GM18498 (cell line): Measurements from ENCODE around the gene CMIP.
"Not testable (repeated sequence)": the region's sequence is repeated elsewhere in the genome, so short reads cannot be mapped to it uniquely, and the experiment has no call there.

Experiments used
- ATAC-seq: cut with Tn5 transposase; IDR thresholded peaks from one replicate; pipeline ENCODE4 v1.9.1; 2021; ENCODE audit warnings: mild to moderate bottlenecking, moderate library complexity; ENCODE audit not compliant: unreplicated experiment

The CMIP gene

DNA sequence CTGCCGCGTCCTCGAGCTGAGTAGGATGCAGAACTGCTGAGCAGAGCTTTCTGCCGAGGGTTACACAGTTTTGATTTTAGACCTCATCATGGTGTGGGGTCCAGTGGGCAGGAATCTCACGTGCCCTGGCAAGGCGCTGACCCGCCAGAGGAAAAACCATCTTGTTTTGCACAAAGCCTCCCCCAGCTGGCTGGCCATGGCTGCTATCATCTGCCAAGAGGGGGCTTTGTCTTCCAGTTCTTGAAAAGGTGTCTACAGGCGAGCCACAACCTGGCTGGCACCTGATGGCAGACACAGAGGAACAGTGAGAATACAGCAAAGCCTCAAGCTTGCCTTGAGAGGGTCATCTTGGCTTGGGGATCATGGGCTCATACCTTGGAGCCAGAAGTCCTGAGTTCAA lies 118.3 kb downstream of the CMIP start:
- ATAC-seq = no peak

DNA sequence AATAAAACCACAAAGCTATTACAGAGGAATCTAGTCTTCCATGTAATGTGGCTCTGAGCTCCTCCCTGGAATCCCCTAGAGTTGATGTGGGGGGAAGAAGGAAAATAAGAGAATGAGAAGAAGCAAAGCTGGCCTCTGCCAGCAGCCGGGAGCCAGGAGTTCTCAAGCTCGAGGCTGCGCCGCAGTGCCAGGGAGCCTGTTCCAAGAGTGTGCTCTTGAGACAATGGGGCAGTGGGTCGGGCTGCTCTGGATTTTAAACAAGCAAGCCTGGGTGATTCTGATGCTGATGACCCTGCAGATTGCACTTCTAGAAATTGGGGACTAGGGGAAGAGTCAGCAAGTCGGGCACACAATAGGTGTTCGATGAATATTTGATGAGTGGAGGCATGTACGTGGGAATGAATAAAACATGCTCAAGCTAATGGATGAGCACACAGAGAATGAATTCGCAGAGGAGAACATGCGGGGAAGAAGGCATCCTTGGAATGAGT lies 119.9 kb downstream of the CMIP start:
- no peak for ATAC-seq

DNA sequence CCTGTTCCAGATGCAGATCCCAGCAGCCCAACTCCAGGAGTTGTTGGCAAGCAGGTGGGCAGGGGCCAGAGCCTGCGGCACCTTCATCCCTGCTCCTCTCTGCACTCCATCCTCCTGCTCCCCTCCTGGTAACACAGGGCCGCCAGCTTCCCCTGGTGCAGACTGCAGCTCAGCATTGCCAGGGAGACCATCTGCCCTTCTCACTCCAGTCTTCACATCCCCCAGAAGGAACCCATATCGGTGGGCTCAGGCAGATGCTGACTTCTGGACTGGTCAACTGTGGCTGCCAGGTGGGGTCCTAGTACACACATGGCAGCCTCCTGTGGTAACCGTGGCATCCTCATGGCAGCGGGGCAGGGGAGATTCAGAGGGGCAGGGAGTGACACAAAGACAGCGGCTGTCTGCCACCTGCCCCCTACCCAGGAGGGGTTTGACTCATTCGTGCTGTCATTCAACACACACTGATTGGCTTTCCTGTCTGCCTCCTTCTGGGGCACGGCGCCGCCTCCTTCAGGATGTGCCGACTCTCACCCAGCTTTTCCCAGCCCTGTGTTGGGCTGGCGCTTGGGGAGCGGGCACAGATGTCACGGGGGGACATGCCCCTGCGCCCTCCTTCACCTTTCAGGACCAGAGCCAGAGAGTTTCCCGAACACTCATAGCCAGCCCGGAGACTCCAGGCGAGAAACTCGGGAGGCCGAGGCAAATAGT lies 120.9 kb downstream of the CMIP start:
- ATAC-seq = no peak

DNA sequence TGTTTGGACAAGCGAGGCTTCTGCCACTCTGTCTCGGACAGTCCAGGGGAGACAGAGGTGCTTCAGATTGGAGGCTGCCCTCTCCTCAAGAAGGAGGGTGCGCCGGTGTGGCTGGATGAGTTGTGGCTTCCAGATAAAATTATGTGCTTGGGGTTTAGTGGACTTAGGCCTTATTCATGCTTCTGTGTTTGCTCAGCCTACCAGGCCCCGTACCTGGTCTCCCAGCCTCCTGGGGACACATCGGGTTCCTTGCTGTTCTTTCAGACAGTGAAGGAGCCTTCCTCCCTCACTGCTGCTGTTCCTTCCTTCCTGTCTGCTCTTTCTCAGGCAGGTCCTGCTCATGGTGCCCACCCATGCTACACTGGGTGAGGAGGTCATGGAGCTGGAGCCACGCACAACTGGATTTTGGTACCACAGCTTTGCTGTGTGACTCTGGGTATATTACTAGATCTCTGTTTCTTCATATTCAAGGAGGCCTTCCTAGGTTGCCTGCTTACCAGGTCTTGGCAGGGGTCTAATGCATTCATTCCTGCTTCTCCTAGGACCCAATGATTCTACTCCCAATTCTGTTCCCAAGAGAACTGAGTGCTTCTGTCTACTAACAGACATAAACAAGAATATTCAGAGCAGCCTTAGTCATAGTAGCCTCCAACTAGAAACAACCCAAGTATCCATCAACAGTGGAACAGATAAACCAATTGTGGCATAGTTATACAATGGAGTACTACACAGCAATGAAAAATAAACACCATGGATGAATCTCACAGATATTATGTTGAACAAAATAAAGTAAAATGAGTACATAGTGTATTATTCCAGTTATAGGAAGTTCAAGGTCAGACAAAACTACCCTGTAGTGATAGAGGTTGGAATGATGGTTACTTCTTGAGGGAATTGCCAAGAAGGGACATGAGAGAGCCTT lies 121.7 kb downstream of the CMIP start:
- ATAC-seq = no peak

DNA sequence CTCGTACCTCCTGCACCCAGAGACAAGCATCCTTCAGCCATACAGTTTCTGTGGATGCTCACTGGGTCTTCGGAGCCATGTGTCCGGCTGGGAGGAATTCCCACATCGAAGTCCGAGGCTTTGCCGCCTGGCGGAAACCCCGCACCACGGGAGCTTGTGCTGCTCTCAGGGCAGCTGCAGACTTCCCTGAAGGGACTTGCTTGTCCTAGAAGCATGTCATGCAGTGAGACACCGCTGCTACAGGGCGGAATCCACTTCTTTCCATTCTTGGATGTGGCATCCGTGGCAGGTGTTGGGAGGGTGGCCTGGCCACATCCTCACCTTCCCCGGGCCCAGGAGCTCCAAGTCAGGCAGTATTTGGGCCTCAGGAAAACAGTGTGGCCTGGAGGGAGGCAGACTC lies 122.5 kb downstream of the CMIP start:
- ATAC-seq = no peak

DNA sequence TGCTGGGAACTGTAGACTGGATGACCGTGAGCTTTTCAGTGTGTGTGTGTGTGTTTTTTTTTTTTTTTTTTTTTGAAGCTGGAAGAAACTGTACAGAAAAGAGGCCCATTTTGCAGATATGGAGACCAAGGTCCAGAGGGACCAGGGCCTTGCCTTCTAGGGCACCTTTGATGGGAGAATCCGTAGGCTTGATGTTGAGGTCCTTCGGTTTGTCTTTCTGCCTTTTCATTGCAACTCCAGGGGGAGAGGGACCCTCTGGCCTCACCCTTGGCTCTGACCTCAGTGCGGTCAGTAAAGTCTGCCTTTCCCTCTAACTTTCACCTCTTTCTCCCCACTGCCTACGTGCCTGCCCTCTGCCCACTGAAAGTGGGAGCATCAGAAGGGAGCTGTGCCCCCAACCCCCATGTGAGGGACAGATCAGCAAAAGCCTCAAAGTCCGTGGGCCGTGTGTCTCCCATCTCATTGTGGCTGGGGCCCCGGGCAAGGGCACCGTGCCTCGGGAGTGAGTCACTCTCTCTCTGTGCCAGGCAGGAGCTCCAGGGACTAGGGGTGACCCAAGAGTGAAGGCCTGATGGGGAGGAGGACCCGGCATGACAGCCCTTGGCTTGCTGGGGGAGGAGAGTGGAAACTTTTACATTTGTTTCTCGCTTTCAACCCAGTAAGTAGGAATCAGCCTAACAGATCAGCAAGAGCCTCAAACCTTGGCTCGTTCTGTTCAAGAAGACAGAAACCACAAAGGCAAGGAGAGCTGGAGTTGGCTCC lies 123.6 kb downstream of the CMIP start:
- ATAC-seq = no peak

DNA sequence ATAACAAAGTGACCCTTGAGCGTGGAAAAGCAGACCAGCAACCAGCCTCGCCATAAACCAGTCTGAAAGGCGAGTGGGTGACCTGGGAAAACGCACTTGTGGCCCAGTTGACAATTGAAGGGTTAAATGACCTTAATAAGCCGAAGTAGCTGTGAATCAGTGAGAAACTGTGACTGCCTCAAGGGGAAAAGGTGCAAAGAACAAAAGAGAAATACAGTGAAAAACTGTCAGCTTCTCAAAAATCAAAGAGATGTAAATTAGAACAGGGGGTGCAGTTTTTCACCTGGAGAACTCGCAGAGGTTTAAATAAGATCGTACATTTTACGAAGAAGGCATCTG lies 124.1 kb downstream of the CMIP start:
- ATAC-seq = no peak

DNA sequence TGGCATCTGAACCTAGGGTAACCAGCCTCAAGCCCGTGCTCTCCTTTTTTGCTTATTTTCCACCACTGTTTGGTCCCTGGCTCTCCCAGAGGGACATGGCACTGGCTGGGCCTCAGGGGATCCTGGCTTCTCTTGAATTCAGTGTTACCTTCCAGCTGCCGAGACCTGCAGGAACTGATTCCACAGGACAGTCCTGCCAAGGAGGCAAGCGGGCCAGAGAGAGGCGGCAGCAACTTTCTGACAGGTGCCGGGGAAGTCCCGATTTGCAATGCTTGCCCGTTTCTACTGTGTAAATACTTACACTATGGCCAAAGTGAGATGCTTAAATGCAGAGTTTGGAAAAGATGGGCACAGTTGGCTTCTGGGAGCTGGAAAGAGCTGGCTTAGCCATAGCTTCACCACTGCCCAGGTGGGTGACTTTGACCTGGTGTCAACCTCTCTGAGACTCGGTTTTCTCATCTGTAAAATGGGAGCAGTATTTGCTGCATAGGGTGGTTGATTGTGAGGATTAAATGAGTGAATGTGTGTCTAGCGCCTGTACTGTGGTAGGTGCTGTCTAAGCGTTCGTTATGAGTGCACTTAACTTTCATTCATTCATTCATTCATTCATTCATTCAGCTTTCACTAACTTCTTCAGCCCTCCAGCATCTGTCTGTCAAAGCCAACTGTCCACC lies 124.9 kb downstream of the CMIP start:
- no peak for ATAC-seq

DNA sequence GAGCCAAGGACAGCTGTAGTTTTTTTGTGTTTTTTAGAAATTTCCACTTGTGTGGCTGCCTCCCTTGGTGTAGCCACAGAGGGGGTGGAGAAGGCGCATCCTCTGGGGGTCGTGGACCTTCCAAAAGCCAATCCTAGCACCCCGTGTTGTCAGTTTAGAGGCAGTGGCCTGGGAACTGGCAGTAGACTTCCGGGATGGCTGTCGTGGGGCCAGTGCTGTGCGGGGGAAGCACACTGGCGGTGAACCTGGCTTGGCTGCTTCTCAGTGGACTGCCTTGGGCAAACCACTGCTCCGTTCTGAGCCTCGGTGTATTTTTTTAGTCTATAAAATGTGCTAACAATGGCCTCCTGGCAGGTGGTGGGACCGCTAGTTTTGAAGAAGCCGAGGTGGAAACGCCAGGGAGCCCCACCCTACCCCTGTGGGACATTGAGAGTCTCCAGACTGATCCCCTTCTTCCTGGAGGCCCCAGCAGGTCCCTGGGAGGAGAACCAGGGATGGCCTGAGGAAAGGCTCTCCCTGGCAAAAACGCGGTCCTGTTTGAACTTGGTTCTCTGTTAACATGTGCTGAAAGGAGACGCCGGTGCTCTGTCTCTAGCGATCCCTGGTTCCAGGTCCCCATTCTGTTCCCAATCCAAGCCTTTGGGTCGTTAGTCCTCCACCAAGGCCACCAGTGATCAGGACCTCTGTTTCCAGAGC lies 125.7 kb downstream of the CMIP start:
- no peak for ATAC-seq

DNA sequence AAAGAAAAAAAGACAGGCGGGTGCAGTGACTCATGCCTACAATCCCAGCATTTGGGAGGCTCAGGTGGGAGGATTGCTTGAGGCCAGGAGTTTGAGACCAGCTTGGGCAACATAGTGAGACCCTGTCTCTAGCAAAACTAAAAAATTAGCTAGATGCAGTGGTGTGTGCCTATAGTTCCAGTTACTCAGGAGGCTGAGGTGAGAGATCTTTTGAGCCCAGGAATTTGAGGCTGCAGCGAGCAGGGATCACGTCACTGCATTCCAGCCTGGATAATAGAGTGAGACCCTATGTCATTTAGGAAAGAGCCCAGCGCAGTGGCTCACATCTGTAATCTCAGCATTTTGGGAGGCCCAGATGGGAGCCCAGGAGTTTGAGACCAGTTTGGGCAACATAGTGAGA lies 126.6 kb downstream of the CMIP start:
- ATAC-seq = no peak

DNA sequence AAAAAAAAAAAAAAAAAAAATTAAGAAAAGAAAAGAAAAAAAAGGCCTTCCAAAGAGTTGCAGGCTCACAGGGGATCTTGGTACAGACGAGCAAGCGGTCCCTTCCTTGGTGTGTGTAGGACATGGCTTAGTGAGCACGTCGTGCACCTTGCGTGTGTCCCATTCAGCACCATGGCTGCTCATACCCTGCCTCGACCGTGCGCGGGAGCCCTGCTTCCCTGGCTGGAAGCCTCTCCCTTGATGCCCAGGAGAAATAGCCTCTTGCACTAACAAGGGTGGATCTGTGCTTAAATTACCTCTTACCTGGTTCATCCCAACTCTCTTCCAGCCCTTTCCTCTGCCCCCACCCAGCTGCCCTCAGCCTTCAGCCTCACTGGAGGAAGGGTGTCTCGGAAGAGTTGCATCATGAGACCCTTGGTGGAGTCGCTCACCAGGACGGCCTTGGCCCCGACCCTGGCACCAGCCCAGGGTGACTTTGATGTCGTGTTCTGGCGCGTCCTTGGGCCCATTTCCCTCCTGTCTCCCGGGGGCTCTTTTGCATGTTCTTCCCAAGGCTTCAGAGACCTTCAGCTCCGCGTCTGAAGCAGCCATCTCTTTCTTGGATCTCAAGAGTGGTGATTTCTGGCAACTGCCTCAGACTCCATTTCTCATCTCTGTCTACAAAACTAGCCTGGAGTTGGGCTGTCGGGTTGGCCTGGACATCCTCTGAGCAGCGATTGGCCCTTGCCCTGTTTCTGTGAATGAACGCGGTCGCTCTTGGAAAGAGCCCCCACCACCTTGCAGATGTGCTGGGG lies 127.2 kb downstream of the CMIP start:
- ATAC-seq = no peak

DNA sequence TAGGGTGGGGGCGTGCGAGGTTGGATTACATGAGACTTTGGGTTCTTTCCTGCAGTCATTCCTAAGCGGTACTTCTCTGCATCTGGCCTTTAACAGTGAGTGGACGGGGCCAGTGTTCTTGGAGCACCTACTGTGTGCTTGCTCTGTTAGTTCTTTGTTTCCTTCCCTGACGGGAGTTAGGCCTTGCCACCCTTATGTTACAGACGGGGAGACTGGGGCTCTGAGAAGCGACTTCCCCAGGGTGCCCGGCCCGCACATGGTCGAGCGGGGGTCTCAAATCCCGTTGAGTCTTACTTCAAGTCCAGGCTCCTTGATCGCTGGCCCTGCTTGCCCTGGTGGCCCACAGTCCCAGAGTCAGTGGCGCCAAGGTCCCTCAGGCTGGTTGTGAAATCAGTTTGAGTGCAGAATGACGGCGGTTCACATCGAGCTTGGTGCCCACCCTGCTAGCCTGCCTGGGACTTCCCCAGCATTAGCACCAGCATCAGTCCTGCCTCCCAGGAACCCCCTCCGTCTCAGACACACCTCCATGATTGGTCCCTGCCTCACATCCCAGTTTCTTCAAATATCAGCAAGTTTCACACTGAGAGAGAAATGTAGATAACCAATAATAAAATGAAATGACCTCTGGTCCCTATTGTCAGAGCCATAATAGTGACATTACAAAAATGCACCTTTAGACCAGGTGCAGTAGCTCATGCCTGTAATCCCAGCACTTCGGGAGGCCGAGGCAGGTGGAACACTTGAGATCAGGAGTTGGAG lies 128.0 kb downstream of the CMIP start:
- ATAC-seq = no peak

DNA sequence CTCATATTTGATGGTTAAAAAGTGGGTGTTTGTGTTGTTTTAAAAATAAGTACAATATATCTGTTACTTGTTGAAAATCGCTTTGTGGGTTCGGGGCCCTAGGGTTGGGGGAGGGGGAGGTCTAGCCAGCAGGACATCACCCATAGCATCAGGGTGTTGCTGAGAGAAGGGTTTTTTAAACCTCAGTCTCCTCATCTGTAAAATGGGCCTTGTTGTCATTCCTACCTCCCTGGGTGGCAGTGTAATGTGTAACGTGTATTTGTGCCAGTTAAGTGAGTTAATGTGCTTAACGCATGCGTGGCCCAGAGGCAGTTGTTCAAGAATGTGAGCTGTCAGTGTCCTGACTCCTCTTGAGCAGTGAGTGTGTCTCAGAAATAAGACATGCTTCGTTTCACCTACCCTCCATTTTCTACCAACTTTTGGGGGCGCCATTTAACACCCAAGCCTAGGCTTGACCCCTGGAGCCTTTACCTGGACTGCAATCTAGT lies 129.0 kb downstream of the CMIP start:
- no peak for ATAC-seq

DNA sequence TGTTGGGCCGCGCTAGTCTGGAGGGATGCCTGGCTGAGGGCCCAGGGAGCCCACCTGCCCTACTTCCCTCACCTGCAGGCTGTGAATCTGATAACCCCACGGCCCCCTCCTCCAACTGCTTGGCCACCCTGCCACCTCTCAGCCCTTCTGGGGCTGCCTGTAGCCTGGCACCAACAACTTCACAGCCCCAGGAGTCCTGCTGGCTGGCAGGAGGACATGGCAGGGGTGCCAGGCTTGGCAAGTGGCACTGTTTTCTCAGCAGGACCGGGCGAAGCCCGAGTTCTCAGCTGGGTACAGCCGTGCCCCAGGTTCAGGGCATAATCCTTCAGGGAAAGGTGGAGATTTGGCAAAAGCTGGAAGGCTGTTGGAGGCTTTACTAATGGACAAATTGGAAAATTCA lies 129.6 kb downstream of the CMIP start:
- no peak for ATAC-seq

DNA sequence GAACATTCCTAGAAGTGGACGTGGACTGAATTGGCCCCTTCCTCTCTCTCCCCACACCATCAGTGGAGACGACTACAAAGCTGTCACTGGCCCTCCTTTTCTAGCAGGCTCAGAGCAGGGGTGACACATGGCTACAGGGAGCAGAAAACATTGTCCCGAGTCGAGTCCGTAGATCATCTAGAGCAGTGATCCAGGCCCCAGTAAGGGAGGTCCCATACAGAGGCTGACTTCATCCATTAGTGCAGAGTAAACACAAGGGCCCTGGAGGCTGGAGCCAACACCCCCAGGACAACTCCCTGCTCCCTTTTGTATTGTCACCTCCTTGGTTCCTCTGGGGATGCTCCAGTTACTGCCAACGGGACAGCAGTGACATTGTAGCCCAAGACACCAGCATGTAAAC lies 130.7 kb downstream of the CMIP start:
- ATAC-seq = no peak

DNA sequence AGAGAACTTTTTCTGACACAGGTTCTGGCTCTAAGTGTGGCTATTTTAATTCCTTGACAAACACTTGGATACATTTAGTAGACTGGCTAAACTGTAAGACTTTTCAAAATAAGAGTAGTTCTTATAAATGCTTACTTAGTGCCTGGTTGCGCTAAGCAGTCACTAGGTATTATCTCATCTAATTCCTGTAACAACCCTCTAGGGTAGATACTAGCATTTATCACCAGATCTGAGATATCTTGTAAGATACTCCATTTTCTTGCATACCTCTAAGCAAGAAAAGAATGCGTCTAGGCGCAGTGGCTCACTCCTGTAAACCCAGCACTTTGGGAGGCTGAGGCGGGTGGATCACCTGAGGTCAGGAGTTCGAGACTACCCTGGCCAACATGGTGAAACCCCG lies 131.2 kb downstream of the CMIP start:
- ATAC-seq = no peak

DNA sequence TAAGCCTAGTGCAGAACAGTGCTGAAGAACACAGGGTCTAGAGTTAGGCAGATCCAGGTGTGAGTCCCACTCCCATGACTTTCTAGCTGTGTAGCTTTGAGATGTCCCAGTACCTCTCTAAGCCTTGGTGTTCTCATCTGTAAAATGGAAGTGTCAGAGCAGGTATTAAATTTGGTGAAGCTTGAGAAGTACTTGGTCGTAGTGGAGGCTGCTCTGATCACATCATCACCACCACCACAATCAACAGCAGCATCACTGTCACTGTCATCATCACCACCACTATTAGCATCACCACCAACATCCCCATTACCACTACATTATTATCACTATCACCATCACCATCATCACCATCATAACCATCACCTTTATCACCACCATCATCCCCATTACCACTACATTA lies 132.1 kb downstream of the CMIP start:
- no peak for ATAC-seq

DNA sequence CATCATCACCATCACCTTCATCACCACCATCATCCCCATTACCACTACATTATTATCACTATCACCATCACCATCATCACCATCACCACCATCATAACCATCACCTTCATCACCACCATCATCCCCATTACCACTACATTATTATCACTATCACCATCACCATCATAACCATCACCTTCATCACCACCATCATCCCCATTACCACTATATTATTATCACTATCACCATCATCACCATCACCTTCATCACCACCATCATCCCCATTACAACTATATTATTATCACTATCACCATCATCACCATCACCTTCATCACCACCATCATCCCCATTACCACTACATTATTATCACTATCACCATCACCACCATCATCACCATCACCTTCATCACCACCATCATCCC lies 132.7 kb downstream of the CMIP start:
- not testable (repeated sequence) for ATAC-seq

DNA sequence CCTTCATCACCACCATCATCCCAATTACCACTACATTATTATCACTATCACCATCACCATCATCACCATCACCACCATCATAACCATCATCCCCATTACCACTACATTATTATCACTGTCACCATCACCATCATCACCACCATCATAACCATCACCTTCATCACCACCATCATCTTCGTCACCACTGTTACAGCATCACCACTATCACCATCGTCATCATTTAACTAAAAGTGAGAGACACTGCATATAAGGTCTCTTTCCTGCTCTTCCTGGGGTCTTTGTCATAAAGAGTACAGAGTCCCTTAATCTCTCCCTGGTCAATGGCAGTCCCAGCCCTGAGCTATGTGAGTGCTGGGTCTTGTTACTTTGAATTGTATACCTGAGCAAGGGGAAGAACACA lies 133.5 kb downstream of the CMIP start:
- ATAC-seq = no peak
